SK-N-SH (cell line): ENCODE results near the gene ZNF764.

Experiments
- EZH2phosphoT487 ChIP-seq: fragments of 200-600 bp; sonication (generic); IDR thresholded peaks from 2 replicates; pipeline ENCODE4 v1.6.1; 2017; ENCODE audit warnings: low read depth, mixed run types, mild to moderate bottlenecking, antibody characterized with exemption, moderate library complexity, borderline replicate concordance
- JUND ChIP-seq: IDR thresholded peaks from 2 replicates; pipeline ENCODE4 v1.4.0; 2012
- MXI1 ChIP-seq: IDR thresholded peaks from 2 replicates; pipeline ENCODE4 v1.6.1; 2012; ENCODE audit warnings: mild to moderate bottlenecking, low read depth, low read length, improper control_type of control experiment
- RFX5 ChIP-seq: IDR thresholded peaks from 2 replicates; pipeline ENCODE4 v1.6.1; 2012; ENCODE audit warnings: mild to moderate bottlenecking, improper control_type of control experiment, low read length
- SIN3A ChIP-seq: IDR thresholded peaks from 2 replicates; pipeline ENCODE4 v1.6.1; 2012; ENCODE audit warnings: low read depth, mild to moderate bottlenecking, low read length, moderate library complexity, borderline replicate concordance
- TF ChIP-seq, protein P1 (sequence below): IDR thresholded peaks from 2 replicates; pipeline ENCODE4 v1.4.0; 2012; ENCODE audit warnings: low read depth, borderline replicate concordance
- TF ChIP-seq, protein P2 (sequence below): IDR thresholded peaks from 2 replicates; pipeline ENCODE4 v1.6.1; 2012; ENCODE audit warnings: mild to moderate bottlenecking, low read depth, low read length, moderate library complexity
- TF ChIP-seq, protein P3 (sequence below): fragments of 200-600 bp; sonication (generic); IDR thresholded peaks from 2 replicates; pipeline ENCODE4 v1.6.1; 2017; ENCODE audit warnings: antibody characterized with exemption, mild to moderate bottlenecking, moderate library complexity

DNA sequence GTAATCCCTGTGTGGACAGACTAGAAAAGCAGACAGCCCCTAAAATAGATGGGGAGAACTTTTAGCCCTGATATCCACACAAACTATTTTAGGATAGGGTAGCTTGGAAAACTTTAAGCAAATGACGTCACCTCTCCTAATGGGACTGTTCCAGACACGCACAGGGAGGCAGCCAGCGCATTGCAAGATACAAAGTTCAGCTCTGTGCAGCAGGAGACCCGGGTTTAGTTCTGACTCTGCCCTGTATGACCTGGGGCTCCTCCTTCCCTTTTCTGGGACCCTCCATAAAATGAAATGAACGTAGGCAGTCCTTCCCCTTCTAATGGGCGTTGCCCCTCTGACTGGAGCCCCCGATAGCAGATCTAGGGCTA lies 45.8 kb upstream of the ZNF764 start:
- no peak for TF ChIP-seq EZH2phosphoT487
- no peak for TF ChIP-seq SIN3A
- TF ChIP-seq, protein P1, sequence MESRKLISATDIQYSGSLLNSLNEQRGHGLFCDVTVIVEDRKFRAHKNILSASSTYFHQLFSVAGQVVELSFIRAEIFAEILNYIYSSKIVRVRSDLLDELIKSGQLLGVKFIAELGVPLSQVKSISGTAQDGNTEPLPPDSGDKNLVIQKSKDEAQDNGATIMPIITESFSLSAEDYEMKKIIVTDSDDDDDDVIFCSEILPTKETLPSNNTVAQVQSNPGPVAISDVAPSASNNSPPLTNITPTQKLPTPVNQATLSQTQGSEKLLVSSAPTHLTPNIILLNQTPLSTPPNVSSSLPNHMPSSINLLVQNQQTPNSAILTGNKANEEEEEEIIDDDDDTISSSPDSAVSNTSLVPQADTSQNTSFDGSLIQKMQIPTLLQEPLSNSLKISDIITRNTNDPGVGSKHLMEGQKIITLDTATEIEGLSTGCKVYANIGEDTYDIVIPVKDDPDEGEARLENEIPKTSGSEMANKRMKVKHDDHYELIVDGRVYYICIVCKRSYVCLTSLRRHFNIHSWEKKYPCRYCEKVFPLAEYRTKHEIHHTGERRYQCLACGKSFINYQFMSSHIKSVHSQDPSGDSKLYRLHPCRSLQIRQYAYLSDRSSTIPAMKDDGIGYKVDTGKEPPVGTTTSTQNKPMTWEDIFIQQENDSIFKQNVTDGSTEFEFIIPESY: no peak
- TF ChIP-seq, protein P2, sequence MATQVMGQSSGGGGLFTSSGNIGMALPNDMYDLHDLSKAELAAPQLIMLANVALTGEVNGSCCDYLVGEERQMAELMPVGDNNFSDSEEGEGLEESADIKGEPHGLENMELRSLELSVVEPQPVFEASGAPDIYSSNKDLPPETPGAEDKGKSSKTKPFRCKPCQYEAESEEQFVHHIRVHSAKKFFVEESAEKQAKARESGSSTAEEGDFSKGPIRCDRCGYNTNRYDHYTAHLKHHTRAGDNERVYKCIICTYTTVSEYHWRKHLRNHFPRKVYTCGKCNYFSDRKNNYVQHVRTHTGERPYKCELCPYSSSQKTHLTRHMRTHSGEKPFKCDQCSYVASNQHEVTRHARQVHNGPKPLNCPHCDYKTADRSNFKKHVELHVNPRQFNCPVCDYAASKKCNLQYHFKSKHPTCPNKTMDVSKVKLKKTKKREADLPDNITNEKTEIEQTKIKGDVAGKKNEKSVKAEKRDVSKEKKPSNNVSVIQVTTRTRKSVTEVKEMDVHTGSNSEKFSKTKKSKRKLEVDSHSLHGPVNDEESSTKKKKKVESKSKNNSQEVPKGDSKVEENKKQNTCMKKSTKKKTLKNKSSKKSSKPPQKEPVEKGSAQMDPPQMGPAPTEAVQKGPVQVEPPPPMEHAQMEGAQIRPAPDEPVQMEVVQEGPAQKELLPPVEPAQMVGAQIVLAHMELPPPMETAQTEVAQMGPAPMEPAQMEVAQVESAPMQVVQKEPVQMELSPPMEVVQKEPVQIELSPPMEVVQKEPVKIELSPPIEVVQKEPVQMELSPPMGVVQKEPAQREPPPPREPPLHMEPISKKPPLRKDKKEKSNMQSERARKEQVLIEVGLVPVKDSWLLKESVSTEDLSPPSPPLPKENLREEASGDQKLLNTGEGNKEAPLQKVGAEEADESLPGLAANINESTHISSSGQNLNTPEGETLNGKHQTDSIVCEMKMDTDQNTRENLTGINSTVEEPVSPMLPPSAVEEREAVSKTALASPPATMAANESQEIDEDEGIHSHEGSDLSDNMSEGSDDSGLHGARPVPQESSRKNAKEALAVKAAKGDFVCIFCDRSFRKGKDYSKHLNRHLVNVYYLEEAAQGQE: no peak
- TF ChIP-seq, protein P3, sequence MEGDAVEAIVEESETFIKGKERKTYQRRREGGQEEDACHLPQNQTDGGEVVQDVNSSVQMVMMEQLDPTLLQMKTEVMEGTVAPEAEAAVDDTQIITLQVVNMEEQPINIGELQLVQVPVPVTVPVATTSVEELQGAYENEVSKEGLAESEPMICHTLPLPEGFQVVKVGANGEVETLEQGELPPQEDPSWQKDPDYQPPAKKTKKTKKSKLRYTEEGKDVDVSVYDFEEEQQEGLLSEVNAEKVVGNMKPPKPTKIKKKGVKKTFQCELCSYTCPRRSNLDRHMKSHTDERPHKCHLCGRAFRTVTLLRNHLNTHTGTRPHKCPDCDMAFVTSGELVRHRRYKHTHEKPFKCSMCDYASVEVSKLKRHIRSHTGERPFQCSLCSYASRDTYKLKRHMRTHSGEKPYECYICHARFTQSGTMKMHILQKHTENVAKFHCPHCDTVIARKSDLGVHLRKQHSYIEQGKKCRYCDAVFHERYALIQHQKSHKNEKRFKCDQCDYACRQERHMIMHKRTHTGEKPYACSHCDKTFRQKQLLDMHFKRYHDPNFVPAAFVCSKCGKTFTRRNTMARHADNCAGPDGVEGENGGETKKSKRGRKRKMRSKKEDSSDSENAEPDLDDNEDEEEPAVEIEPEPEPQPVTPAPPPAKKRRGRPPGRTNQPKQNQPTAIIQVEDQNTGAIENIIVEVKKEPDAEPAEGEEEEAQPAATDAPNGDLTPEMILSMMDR: no peak
- TF ChIP-seq MXI1: no peak
- TF ChIP-seq RFX5: no peak
- no peak for TF ChIP-seq JUND
